ENCODE data around the gene CADM1.

- TF ChIP-seq CTCF (IDR thresholded peaks at IDR 0.05): no peak
- TF ChIP-seq POLR2A (IDR thresholded peaks at IDR 0.05): no peak
These were observed 229.2 kb downstream of the CADM1 start for GRCh38 chr11:115275045-115275444.

Data from heart left ventricle (tissue), 13 donors.